Sigmoid colon (tissue), 4 donors: Measurements from ENCODE around the gene OR51B6.

ENCODE experiments used
- CTCF ChIP-seq, 4 experiments: fragments of 450-650 bp in 3 of 4; fragments of 200-600 bp in 1 of 4; IDR thresholded peaks; one replicate each; pipeline ENCODE4 v1.5.1; 2016 to 2019; ENCODE audit warnings: antibody characterized with exemption in 4 of 4, mild to moderate bottlenecking in 3 of 4, moderate library complexity in 2 of 4
- EP300 ChIP-seq, 4 donors: sonication (generic); formaldehyde crosslinking; IDR thresholded peaks; one replicate each; pipeline ENCODE4 v1.6.1; 2017; ENCODE audit warnings: antibody characterized with exemption in 4 of 4
- POLR2AphosphoS5 ChIP-seq, 4 donors: sonication (generic); formaldehyde crosslinking; IDR thresholded peaks; one replicate each; pipeline ENCODE4 v1.6.1; 2017; ENCODE audit warnings: antibody characterized with exemption in 4 of 4

- TF ChIP-seq CTCF (IDR thresholded peaks at IDR 0.05) (no peak), EP300 (IDR thresholded peaks at IDR 0.05) (no peak), POLR2AphosphoS5 (IDR thresholded peaks at IDR 0.05) (no peak)
Observed at GRCh38 chr11:5364214-5364613, 12.9 kb downstream of the OR51B6 start.
